NCI-H524 (cell line): ENCODE data around the gene DICER1.
A peak's percentile ranks its signal among the peaks of the same experiment; 100 is the strongest.

Experiments used
- DNase-seq, 2 experiments: peaks; one replicate each; lab custom pipeline; 2025; lab: John Stamatoyannopoulos, UW

DICER1 gene

DNA sequence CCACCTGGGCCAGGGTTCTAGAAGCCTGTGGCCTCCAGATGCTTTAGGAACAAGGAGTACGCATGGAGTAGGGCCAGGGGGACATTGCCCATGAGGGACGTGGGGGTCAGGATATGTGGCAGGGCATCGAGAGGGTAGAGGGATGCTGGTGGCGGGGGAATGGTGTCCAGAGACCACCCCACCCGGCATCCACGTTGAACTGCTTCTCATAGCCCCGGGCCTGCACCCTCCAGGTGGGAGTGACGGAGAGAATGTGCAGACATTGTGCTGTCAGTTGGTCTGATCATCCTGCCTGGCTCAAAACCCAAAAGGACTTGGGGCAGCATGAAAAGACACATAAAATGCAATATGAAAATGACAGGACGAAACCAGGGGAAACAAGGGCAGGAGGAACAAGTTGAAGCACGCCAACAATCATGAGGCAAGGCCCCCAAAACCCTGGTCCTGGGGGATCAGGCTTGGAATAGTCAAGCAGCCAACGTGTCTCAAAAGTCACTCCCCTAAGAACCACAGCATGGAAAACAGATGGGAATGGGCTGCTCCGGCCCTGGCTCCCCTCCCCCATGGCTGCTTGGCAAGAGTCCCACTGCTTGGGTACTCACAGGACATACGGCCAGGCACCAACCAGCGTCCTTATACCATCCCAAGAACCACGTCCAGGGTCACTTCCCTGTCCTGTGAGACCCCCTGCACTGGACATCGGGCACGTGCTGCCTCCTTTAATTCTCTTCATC is 117.9 kb downstream of the DICER1 start:
- peak; percentile 17 to 84 for DNase-seq

DNA sequence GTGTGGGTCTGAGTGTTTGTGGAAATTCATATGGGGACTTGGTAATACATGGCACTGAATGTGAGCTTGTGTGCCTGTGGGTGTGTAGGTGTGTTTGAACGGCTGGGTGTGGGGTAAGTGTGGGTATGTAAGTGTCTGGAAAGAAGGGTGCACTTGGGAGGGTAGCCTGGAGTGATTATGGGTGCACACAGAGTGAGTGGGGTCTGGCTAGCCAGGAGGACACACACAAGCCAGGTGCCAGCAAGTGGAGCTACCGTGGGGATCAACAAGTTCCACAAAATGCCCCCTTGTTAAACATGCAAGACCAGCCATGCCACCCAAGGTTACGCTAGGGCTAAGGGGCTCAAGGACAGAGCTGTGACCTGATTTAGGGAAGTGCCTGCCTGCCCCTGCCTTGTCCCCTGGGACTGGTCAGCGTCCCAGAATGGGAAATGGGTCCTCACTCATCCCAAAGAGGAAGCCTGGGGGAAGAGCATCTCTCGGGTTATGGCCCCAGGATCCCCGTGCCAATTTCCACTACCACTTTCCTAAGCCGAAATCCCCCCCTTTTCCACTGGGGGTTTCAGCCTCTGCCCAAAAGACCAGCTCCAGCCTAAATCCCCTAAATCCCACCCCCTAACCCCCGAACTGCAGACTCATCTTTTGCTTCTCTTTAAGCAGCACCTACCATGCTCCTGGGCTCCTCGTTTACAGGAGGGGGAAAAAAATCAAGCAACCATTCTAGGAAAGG is 118.6 kb downstream of the DICER1 start:
- DNase-seq: no peak

DNA sequence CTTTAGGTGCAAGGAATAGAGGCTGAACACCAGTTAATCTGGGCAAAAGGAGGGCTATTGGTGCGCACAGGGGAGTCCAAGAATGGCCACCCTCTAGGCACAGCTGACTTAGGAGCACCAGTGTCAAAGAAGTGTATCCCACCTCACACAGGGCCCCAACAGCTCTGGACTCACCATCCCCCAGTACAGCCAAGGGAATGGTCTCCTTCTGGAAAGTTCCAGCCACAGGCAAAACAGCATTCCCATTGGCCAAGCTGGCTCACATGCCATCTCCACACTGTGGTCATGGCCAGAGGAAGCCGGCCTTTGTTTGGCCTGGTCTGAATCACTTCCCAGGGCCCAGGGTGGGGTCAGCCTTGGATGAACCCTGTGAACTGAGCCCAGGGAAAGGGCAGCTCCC is 120.1 kb downstream of the DICER1 start:
- DNase-seq: no peak
